Gastrocnemius medialis (tissue), 4 donors: ENCODE measurements around the gene YJU2. TPM values are rescaled to one million over a fixed set of nuclear protein-coding genes. Genes with fewer than 3 reads are reported as not detected.

ENCODE experiments used
- ATAC-seq, 2 donors: fragments of 150-250 bp; one replicate each; pipeline ENCODE4 v1.9.1; 2016
- DNase-seq, 2 donors: peaks; one replicate each; pipeline ENCODE4 v3.0.0-alpha.2; 2019
- H3K27ac ChIP-seq, 4 donors: fragments of 200-600 bp; sonication (generic); 1 replicate in 1 of 4; 2 replicates in 3 of 4; pipeline ENCODE4 v1.5.1; 2016 to 2018; ENCODE audit warnings: mild to moderate bottlenecking in 2 of 4, moderate library complexity in 1 of 4
- H3K27me3 ChIP-seq, 3 donors: fragments of 200-600 bp; sonication (generic) in 2 of 3; 1 replicate in 1 of 3; 2 replicates in 2 of 3; pipeline versions ENCODE4 v1.5.1 to v1.6.0; 2016 to 2019; ENCODE audit warnings: mild to moderate bottlenecking in 1 of 3, moderate library complexity in 1 of 3
- H3K36me3 ChIP-seq, 2 donors: fragments of 200-600 bp; sonication (generic) in 1 of 2; one replicate each; pipeline ENCODE4 v1.5.1; 2017 to 2018
- H3K4me1 ChIP-seq, 2 donors: fragments of 200-600 bp; sonication (generic) in 1 of 2; one replicate each; pipeline ENCODE4 v1.5.1; 2016 to 2017; ENCODE audit warnings: mild to moderate bottlenecking in 2 of 2
- H3K4me3 ChIP-seq, 4 donors: fragments of 200-600 bp; sonication (generic) in 3 of 4; 1 replicate in 1 of 4; 2 replicates in 3 of 4; pipeline ENCODE4 v1.5.1; 2016 to 2019; ENCODE audit warnings: mild to moderate bottlenecking in 2 of 4
- H3K9me3 ChIP-seq, 3 donors: fragments of 200-600 bp; sonication (generic) in 2 of 3; 1 replicate in 1 of 3; 2 replicates in 2 of 3; pipeline ENCODE4 v1.5.1; 2016 to 2019
- POLR2A ChIP-seq, 2 donors: fragments of 450-650 bp; IDR thresholded peaks; one replicate each; pipeline ENCODE4 v1.6.1; 2017; ENCODE audit warnings: antibody characterized with exemption in 2 of 2, mild to moderate bottlenecking in 2 of 2, moderate library complexity in 2 of 2
- in situ Hi-C, 4 donors: fragments of 200-750 bp; cut with MboI; loops; one replicate each; pipeline versions ENCODE4 v1.15.0 to v1.8.0; 2017; ENCODE audit warnings: low sequenced_read_pairs in 4 of 4
- intact Hi-C: fragments of 100-400 bp; cut with DNase I; formaldehyde crosslinking; loops from one replicate; pipeline ENCODE4 v1.15.1; 2023; ENCODE audit warnings: low total_unique reads
- total RNA-seq, 4 donors: library from RNA; depleted of rRNA; stranded (reverse); fragments of >200 nt; gene quantifications; one replicate each; pipeline versions ENCODE4 v1.1.0 to v1.2.3, GENCODE V29; 2016
- TF ChIP-seq, protein P1 (sequence below), 5 experiments: fragments of 450-650 bp in 3 of 5; fragments of 200-600 bp in 2 of 5; sonication (generic) in 2 of 5; IDR thresholded peaks in 4 of 5; conservative IDR thresholded peaks in 1 of 5; 1 replicate in 4 of 5; 2 replicates in 1 of 5; pipeline ENCODE4 v1.5.1; 2016 to 2019; ENCODE audit warnings: antibody characterized with exemption in 5 of 5, mild to moderate bottlenecking in 3 of 5, moderate library complexity in 3 of 5

YJU2 gene
- total RNA-seq, 4 donors from 2014 or later: 13.5 to 37.8 (median 19.9) TPM

DNA sequence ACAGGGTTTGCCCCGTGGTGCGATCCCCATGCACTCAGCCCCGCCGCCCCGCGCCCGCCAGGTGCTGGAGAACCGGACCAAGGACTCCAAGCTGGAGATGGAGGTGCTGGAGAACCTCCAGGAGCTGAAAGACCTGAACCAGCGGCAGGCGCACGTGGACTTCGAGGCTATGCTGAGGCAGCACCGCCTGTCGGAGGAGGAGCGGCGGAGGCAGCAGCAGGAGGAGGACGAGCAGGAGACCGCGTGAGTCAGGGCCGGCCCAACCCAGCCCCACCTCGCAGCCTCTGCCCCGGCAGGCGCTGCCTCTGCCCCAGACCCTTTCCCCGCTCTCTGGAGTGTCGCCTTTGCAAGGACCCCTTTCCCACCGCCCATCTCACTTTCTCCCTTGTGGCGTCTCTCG lies 11.3 kb downstream of the YJU2 start:
- H3K27me3 ChIP-seq: no peaks in the 10 kb centered on the region
- TF ChIP-seq, protein P1, sequence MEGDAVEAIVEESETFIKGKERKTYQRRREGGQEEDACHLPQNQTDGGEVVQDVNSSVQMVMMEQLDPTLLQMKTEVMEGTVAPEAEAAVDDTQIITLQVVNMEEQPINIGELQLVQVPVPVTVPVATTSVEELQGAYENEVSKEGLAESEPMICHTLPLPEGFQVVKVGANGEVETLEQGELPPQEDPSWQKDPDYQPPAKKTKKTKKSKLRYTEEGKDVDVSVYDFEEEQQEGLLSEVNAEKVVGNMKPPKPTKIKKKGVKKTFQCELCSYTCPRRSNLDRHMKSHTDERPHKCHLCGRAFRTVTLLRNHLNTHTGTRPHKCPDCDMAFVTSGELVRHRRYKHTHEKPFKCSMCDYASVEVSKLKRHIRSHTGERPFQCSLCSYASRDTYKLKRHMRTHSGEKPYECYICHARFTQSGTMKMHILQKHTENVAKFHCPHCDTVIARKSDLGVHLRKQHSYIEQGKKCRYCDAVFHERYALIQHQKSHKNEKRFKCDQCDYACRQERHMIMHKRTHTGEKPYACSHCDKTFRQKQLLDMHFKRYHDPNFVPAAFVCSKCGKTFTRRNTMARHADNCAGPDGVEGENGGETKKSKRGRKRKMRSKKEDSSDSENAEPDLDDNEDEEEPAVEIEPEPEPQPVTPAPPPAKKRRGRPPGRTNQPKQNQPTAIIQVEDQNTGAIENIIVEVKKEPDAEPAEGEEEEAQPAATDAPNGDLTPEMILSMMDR (IDR thresholded peaks at IDR 0.05 in 4 of 5, conservative IDR thresholded peaks at IDR 0.05 in 1 of 5): no peak
- no peak for TF ChIP-seq POLR2A (IDR thresholded peaks at IDR 0.05)
- in situ Hi-C loops (loop anchor here in 3 of 4 donors (25.0 kb wide), 3 partner anchors 154 to 379 kb away; partner anchors contain the start of genes CHAF1A (in 1 of the 3), SH3GL1 (in 1 of the 3) and TNFAIP8L1 (in 1 of the 3)), intact Hi-C loops (no loop called here)
- H3K27ac ChIP-seq: no peak overlapping the region
- DNase-seq (no peak), ATAC-seq (no peak)
- no peaks in the 10 kb centered on the region for H3K9me3 ChIP-seq
- no peak overlapping the region for H3K4me3 ChIP-seq
- H3K4me1 ChIP-seq: no peaks in the 10 kb centered on the region
- H3K36me3 ChIP-seq: peaks cover 8 to 88% of the 10 kb centered on the region in 2 donors

DNA sequence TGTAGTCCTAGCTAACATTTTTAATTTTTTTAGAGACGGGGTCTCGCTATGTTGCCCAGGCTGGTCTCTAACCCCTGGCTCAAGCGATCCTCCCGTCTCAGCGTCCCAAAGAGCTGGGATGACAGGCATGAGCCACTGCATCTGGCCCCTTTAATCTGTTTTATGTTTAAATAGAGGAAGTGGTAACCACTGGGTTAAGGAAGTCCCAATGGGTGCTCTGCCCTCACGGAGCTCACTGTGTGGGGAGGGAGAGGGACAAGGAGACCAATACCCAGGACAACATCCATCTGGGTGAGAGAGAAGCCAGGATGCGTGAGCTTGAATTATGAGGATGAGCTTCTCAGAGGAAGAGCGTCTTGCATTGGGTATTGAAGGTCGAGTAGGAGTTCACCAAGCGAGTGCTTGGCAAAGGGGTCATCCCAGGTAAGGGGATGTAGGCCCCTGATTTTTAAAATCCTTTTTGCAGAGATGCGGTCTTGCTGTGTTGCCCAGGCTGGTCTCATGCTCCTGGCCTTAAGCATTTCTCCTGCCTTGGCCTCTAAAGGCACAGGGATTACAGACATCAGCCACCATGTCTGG lies 13.8 kb downstream of the YJU2 start:
- intact Hi-C loops (no loop called here), in situ Hi-C loops (loop anchor here in 3 of 4 donors (10.0 to 25.0 kb wide), 4 partner anchors 94 to 377 kb away; partner anchors contain the start of genes CHAF1A (in 1 of the 3), SH3GL1 (in 1 of the 3) and TNFAIP8L1 (in 1 of the 3))
- no peak for TF ChIP-seq POLR2A (IDR thresholded peaks at IDR 0.05)
- TF ChIP-seq, protein P1 (IDR thresholded peaks at IDR 0.05 in 4 of 5, conservative IDR thresholded peaks at IDR 0.05 in 1 of 5): no peak

DNA sequence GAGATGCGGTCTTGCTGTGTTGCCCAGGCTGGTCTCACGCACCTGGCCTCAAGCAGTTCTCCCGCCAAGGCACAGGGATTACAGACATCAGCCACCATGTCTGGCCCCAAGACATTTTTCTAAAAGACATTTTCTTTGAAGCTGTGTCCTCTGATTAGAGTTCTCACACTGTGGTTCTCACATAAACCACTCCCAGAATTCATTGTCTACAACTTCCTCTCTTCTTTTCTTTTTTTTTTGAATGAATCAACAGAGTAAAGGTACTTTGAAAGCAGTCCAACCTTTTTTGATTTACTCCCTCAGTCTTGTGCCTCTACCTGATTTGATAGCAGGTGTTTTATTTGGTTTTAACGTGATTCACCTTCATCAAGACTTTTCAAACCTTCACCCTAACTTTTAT lies 17.9 kb downstream of the YJU2 start:
- H3K27me3 ChIP-seq: no peaks in the 10 kb centered on the region
- no peak for DNase-seq
- H3K4me1 ChIP-seq: no peaks in the 10 kb centered on the region
- in situ Hi-C loops: loop anchor here in 3 of 4 donors (10.0 to 25.0 kb wide), 4 partner anchors 90 to 372 kb away; partner anchors contain the start of genes CHAF1A (in 1 of the 3), SH3GL1 (in 1 of the 3) and TNFAIP8L1 (in 1 of the 3)
- intact Hi-C loops: loop anchor here (5.0 kb wide), 1 partner anchor 137 kb away; the partner anchor contains the start of genes CHAF1A and SH3GL1
- H3K9me3 ChIP-seq: no peaks in the 10 kb centered on the region
- ATAC-seq: no peak
- peaks cover 0 to 84% of the 10 kb centered on the region in 2 donors for H3K36me3 ChIP-seq
- TF ChIP-seq, protein P1 (IDR thresholded peaks at IDR 0.05 in 4 of 5, conservative IDR thresholded peaks at IDR 0.05 in 1 of 5): no peak
- TF ChIP-seq POLR2A (IDR thresholded peaks at IDR 0.05): no peak
- H3K27ac ChIP-seq: no peak overlapping the region
- no peak overlapping the region for H3K4me3 ChIP-seq

More for the DNA sequence above, 13.8 kb downstream of the YJU2 start:
- no peak for ATAC-seq
- Histone ChIP-seq H3K27me3 (no peaks in the 10 kb centered on the region), H3K36me3 (peaks cover 0 to 85% of the 10 kb centered on the region in 2 donors), H3K27ac (no peak overlapping the region), H3K9me3 (no peaks in the 10 kb centered on the region), H3K4me3 (no peak overlapping the region), H3K4me1 (no peaks in the 10 kb centered on the region)
- DNase-seq: no peak

DNA sequence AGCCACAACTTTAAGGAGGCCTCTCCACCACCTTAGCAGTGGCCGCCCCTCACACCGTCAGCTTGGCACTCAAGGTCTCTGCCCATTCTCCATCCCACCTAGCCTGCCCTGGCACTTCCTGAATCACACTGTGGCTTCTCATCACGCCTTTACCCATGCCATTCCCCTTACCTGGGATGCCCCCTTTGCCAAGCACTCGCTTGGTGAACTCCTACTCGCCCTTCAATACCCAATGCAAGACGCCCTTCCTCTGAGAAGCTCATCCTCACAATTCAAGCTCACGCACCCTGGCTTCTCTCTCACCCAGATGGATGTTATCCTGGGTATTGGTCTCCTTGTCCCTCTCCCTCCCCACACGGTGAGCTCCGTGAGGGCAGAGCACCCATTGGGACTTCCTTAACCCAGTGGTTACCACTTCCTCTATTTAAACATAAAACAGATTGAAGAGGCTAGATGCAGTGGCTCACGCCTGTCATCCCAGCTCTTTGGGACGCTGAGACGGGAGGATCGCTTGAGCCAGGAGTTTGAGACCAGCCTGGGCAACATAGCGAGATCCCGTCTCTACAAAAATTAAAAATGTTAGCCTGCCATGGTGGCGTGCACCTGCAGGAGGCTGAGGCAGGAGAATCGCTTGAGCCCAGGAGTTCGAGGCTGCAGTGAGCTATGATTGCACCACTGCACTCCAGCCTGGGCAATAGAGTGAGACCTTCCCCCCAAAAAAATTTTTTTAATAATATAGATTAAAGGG lies 19.5 kb downstream of the YJU2 start:
- in situ Hi-C loops: loop anchor here in 3 of 4 donors (10.0 to 25.0 kb wide), 4 partner anchors 88 to 371 kb away; partner anchors contain the start of genes CHAF1A (in 1 of the 3), SH3GL1 (in 1 of the 3) and TNFAIP8L1 (in 1 of the 3)
- peaks cover 0 to 78% of the 10 kb centered on the region in 2 donors for H3K36me3 ChIP-seq

More for the DNA sequence above, 19.5 kb downstream of the YJU2 start:
- DNase-seq (no peak), ATAC-seq (no peak)
- TF ChIP-seq, protein P1 (IDR thresholded peaks at IDR 0.05 in 4 of 5, conservative IDR thresholded peaks at IDR 0.05 in 1 of 5): no peak
- TF ChIP-seq POLR2A (IDR thresholded peaks at IDR 0.05): no peak
- H3K27ac ChIP-seq: no peak overlapping the region
- no peaks in the 10 kb centered on the region for H3K9me3 ChIP-seq
- H3K4me3 ChIP-seq: no peak overlapping the region
- intact Hi-C loops: loop anchor here (5.0 kb wide), 1 partner anchor 136 kb away; the partner anchor contains the start of genes CHAF1A and SH3GL1
- no peaks in the 10 kb centered on the region for H3K27me3 ChIP-seq
- H3K4me1 ChIP-seq: no peaks in the 10 kb centered on the region
